SK-N-SH (cell line): Measurements from ENCODE around the gene DGLUCY. TPM values are rescaled to one million over a fixed set of nuclear protein-coding genes. Genes with fewer than 3 reads are reported as not detected.

Experiments used
- CTCF ChIA-PET: fragments of 300-600, 350-600 bp; formaldehyde crosslinking; extraction: SDS; loops from one replicate; lab custom pipeline; 2021; lab: Yijun Ruan, JAX
- POLR2A ChIA-PET: fragments of 350-600 bp; sonication (Branson Sonifier 250); formaldehyde crosslinking; extraction: SDS; loops from one replicate; lab custom pipeline; 2020; ENCODE audit warnings: antibody characterized with exemption, inconsistent platforms; lab: Yijun Ruan, JAX
- DNase-seq: peaks from one replicate; pipeline ENCODE4 v3.0.0; 2012
- H2AFZ ChIP-seq: fragments of 200-600 bp; sonication (generic); 2 replicates; pipeline ENCODE4 v1.8.1; 2016; ENCODE audit warnings: antibody characterized with exemption, mild to moderate bottlenecking, low read depth
- H3F3A ChIP-seq: fragments of 200-600 bp; sonication (generic); replicated peaks from 2 replicates; pipeline ENCODE3; 2016; ENCODE audit warnings: antibody characterized with exemption, mild to moderate bottlenecking; ENCODE audit not compliant: insufficient read depth
- H3K27ac ChIP-seq, 2 experiments: fragments of 200-500 bp in 1 of 2; fragments of 200-600 bp in 1 of 2; sonication (Bioruptor generic) in 1 of 2; sonication (generic), shearing (Covaris generic) in 1 of 2; 2 replicates each; pipeline versions ENCODE4 v1.5.1 to v1.6.1; 2014 to 2016; ENCODE audit warnings: low read depth in 2 of 2, inconsistent platforms in 1 of 2, low read length in 1 of 2, mild to moderate bottlenecking in 1 of 2, mixed read lengths in 1 of 2
- H3K27me3 ChIP-seq: fragments of 200-600 bp; sonication (generic), shearing (Covaris generic); 2 replicates; pipeline ENCODE4 v1.6.1; 2016; ENCODE audit warnings: mixed run types; ENCODE audit not compliant: insufficient read depth
- H3K36me3 ChIP-seq, 2 experiments: fragments of 200-500 bp in 1 of 2; fragments of 200-600 bp in 1 of 2; sonication (Bioruptor generic) in 1 of 2; sonication (generic) in 1 of 2; replicated peaks in 1 of 2; 2 replicates each; pipeline versions ENCODE3 to v1.5.1; 2014 to 2016; ENCODE audit warnings: low read length in 1 of 2, mild to moderate bottlenecking in 1 of 2; ENCODE audit not compliant: insufficient read depth in 2 of 2, control insufficient read depth in 1 of 2
- H3K4me1 ChIP-seq, 2 experiments: fragments of 200-500 bp in 1 of 2; fragments of 200-600 bp in 1 of 2; sonication (Bioruptor generic) in 1 of 2; sonication (generic), shearing (Covaris generic) in 1 of 2; 2 replicates each; pipeline versions ENCODE4 v1.5.1 to v1.6.1; 2014 to 2016; ENCODE audit warnings: low read depth in 1 of 2, low read length in 1 of 2, mixed run types in 1 of 2; ENCODE audit not compliant: insufficient read depth in 2 of 2, control insufficient read depth in 1 of 2
- H3K4me2 ChIP-seq: fragments of 200-600 bp; sonication (generic), shearing (Covaris generic); 2 replicates; pipeline ENCODE4 v1.6.1; 2017; ENCODE audit warnings: mixed run types
- H3K4me3 ChIP-seq, 2 experiments: fragments of 200-500 bp in 1 of 2; fragments of 200-600 bp in 1 of 2; sonication (Bioruptor generic) in 1 of 2; sonication (generic), shearing (Covaris generic) in 1 of 2; 2 replicates each; pipeline versions ENCODE4 v1.5.1 to v1.8.1; 2014 to 2016; ENCODE audit warnings: low read depth in 2 of 2, inconsistent platforms in 1 of 2, low read length in 1 of 2, mild to moderate bottlenecking in 1 of 2, mixed read lengths in 1 of 2, moderate library complexity in 1 of 2
- H3K79me2 ChIP-seq: fragments of 200-600 bp; sonication (generic); 2 replicates; pipeline ENCODE4 v1.8.1; 2017; ENCODE audit warnings: mild to moderate bottlenecking; ENCODE audit not compliant: insufficient read depth
- H3K9ac ChIP-seq: fragments of 200-600 bp; sonication (generic); 2 replicates; pipeline ENCODE4 v1.6.1; 2017; ENCODE audit warnings: mixed run types
- H3K9me2 ChIP-seq: fragments of 200-600 bp; sonication (generic); 2 replicates; pipeline ENCODE4 v1.6.1; 2017; ENCODE audit warnings: mixed run types
- H3K9me3 ChIP-seq: fragments of 200-600 bp; sonication (generic); 2 replicates; pipeline ENCODE4 v1.6.1; 2017; ENCODE audit warnings: mixed run types, mild to moderate bottlenecking, moderate library complexity
- H4K20me1 ChIP-seq: fragments of 200-600 bp; sonication (generic); 2 replicates; pipeline ENCODE4 v1.6.1; 2017; ENCODE audit warnings: mild to moderate bottlenecking, mixed run types; ENCODE audit not compliant: insufficient read depth
- CHD2 ChIP-seq: fragments of 150-350 bp; IDR thresholded peaks from 2 replicates; pipeline ENCODE4 v1.6.1; 2018; ENCODE audit warnings: low read length; ENCODE audit not compliant: partially characterized antibody
- ELF1 ChIP-seq: IDR thresholded peaks from 2 replicates; pipeline ENCODE4 v1.4.0; 2012
- GATA2 ChIP-seq: sonication (generic); formaldehyde crosslinking; IDR thresholded peaks from 2 replicates; pipeline ENCODE4 v1.5.0; 2020; ENCODE audit warnings: mild to moderate bottlenecking, missing genetic modification reagents
- JUND ChIP-seq: IDR thresholded peaks from 2 replicates; pipeline ENCODE4 v1.4.0; 2012
- NFIC ChIP-seq: IDR thresholded peaks from 2 replicates; pipeline ENCODE4 v1.4.0; 2012; ENCODE audit warnings: borderline replicate concordance
- NRF1 ChIP-seq: IDR thresholded peaks from 2 replicates; pipeline ENCODE4 v1.6.1; 2012; ENCODE audit warnings: low read depth, mild to moderate bottlenecking, low read length
- POLR2AphosphoS5 ChIP-seq: IDR thresholded peaks from 2 replicates; pipeline ENCODE4 v1.6.1; 2012; ENCODE audit warnings: low read depth, low read length
- RAD21 ChIP-seq: IDR thresholded peaks from 2 replicates; pipeline ENCODE4 v1.6.1; 2012; ENCODE audit warnings: mild to moderate bottlenecking, low read length
- RFX5 ChIP-seq: IDR thresholded peaks from 2 replicates; pipeline ENCODE4 v1.6.1; 2012; ENCODE audit warnings: mild to moderate bottlenecking, improper control_type of control experiment, low read length
- RXRA ChIP-seq: IDR thresholded peaks from 2 replicates; pipeline ENCODE4 v1.4.0; 2012; ENCODE audit warnings: low read depth, mild to moderate bottlenecking, borderline replicate concordance
- SMC3 ChIP-seq: IDR thresholded peaks from 2 replicates; pipeline ENCODE4 v1.6.1; 2012; ENCODE audit warnings: low read depth, low read length, improper control_type of control experiment
- TAF1 ChIP-seq: IDR thresholded peaks from 2 replicates; pipeline ENCODE4 v1.6.1; 2012; ENCODE audit warnings: low read depth, mild to moderate bottlenecking, low read length, moderate library complexity, borderline replicate concordance
- USF2 ChIP-seq: fragments of 150-350 bp; IDR thresholded peaks from 2 replicates; pipeline ENCODE4 v1.6.1; 2017; ENCODE audit warnings: antibody characterized with exemption, low read length, low read depth, borderline replicate concordance
- WGBS: methylation state at CpG from one replicate; pipeline ENCODE4 v1.1.6; 2017; ENCODE audit warnings: low lambda C conversion rate; 5-methylcytosine and 5-hydroxymethylcytosine counted together
- polyA plus RNA-seq, 3 experiments: library from polyadenylated mRNA; depleted of rRNA; stranded (reverse); fragments of >200 nt; gene quantifications; 2 replicates each; pipeline ENCODE4 v1.2.3, GENCODE V29; 2012
- TF ChIP-seq, protein P1 (sequence below): IDR thresholded peaks from 2 replicates; pipeline ENCODE4 v1.4.0; 2012; ENCODE audit warnings: low read depth, borderline replicate concordance
- TF ChIP-seq, protein P2 (sequence below): IDR thresholded peaks from 2 replicates; pipeline ENCODE4; 2012
- TF ChIP-seq, protein P3 (sequence below): fragments of 150-350 bp; IDR thresholded peaks from 2 replicates; pipeline ENCODE4 v1.6.1; 2016; ENCODE audit warnings: mild to moderate bottlenecking, low read depth, low read length

DGLUCY gene
- polyA plus RNA-seq, 1 of the 3 experiments (the other 2 are of a cell fraction), result 17.2 TPM

- Histone ChIP-seq H3K4me3 (no peak overlapping the region), H3K36me3 (peaks cover 0 to 4% of the 10 kb centered on the region in 2 experiments), H3K9me2 (no peaks in the 10 kb centered on the region), H4K20me1 (no peaks in the 10 kb centered on the region), H3K4me1 (peaks cover 0 to 10% of the 10 kb centered on the region in 2 experiments; a peak in 1 of 4 replicates), H3F3A (no peaks in the 10 kb centered on the region), H3K27me3 (no peaks in the 10 kb centered on the region), H3K27ac (no peak overlapping the region), H2AFZ (no peak overlapping the region), H3K9ac (no peak overlapping the region), H3K4me2 (no peak overlapping the region), H3K79me2 (no peaks in the 10 kb centered on the region), H3K9me3 (no peaks in the 10 kb centered on the region)
- 91% methylated on average over 8 of the region's 8 CpGs for WGBS
- DNase-seq, result no peak
- ChIA-PET CTCF (interaction anchor here (2.2 kb wide), 1 partner anchor 46 kb away, joined by 5 read pairs; no protein-coding TSS in a partner anchor), POLR2A (no interaction called here)
- TF ChIP-seq RAD21 (no peak), USF2 (no peak), POLR2AphosphoS5 (no peak), CHD2 (no peak), NFIC (no peak)
- TF ChIP-seq, protein P1, sequence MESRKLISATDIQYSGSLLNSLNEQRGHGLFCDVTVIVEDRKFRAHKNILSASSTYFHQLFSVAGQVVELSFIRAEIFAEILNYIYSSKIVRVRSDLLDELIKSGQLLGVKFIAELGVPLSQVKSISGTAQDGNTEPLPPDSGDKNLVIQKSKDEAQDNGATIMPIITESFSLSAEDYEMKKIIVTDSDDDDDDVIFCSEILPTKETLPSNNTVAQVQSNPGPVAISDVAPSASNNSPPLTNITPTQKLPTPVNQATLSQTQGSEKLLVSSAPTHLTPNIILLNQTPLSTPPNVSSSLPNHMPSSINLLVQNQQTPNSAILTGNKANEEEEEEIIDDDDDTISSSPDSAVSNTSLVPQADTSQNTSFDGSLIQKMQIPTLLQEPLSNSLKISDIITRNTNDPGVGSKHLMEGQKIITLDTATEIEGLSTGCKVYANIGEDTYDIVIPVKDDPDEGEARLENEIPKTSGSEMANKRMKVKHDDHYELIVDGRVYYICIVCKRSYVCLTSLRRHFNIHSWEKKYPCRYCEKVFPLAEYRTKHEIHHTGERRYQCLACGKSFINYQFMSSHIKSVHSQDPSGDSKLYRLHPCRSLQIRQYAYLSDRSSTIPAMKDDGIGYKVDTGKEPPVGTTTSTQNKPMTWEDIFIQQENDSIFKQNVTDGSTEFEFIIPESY, result no peak
These were observed 13.5 kb downstream of the DGLUCY start for GRCh38 chr14:91127401-91127801.

GRCh38 chr14:91127924-91128323, 14.1 kb downstream of the DGLUCY start:
- no peaks in the 10 kb centered on the region for H3K79me2 ChIP-seq
- H4K20me1 ChIP-seq, result no peaks in the 10 kb centered on the region
- H3K36me3 ChIP-seq, result peaks cover 0 to 4% of the 10 kb centered on the region in 2 experiments
- H3K27me3 ChIP-seq, result no peaks in the 10 kb centered on the region
- no peak for DNase-seq
- CTCF ChIA-PET, result interaction anchor here (2.2 kb wide), 1 partner anchor 45 kb away, joined by 5 read pairs; no protein-coding TSS in a partner anchor
- peaks cover 0 to 7% of the 10 kb centered on the region in 2 experiments; a peak in 1 of 4 replicates for H3K4me1 ChIP-seq
- H3K4me2 ChIP-seq, result no peak overlapping the region
- no peak overlapping the region for H2AFZ ChIP-seq
- POLR2A ChIA-PET, result no interaction called here
- no peak overlapping the region for H3K4me3 ChIP-seq
- no peaks in the 10 kb centered on the region for H3K9me2 ChIP-seq
- H3F3A ChIP-seq, result no peaks in the 10 kb centered on the region
- no peak overlapping the region for H3K27ac ChIP-seq
- H3K9ac ChIP-seq, result no peak overlapping the region
- no peaks in the 10 kb centered on the region for H3K9me3 ChIP-seq
- WGBS, result 95% methylated on average over 4 of the region's 4 CpGs
- TF ChIP-seq NRF1, result no peak
- TF ChIP-seq, protein P1, result no peak
- TF ChIP-seq, protein P2, sequence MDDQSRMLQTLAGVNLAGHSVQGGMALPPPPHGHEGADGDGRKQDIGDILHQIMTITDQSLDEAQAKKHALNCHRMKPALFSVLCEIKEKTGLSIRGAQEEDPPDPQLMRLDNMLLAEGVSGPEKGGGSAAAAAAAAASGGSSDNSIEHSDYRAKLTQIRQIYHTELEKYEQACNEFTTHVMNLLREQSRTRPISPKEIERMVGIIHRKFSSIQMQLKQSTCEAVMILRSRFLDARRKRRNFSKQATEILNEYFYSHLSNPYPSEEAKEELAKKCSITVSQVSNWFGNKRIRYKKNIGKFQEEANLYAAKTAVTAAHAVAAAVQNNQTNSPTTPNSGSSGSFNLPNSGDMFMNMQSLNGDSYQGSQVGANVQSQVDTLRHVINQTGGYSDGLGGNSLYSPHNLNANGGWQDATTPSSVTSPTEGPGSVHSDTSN, result no peak
- TF ChIP-seq TAF1, result no peak
- no peak for TF ChIP-seq RXRA
- TF ChIP-seq, protein P3, sequence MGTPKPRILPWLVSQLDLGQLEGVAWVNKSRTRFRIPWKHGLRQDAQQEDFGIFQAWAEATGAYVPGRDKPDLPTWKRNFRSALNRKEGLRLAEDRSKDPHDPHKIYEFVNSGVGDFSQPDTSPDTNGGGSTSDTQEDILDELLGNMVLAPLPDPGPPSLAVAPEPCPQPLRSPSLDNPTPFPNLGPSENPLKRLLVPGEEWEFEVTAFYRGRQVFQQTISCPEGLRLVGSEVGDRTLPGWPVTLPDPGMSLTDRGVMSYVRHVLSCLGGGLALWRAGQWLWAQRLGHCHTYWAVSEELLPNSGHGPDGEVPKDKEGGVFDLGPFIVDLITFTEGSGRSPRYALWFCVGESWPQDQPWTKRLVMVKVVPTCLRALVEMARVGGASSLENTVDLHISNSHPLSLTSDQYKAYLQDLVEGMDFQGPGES, result no peak
- no peak for TF ChIP-seq RFX5
- TF ChIP-seq GATA2 (CRISPR knock-in tag), result no peak
- TF ChIP-seq JUND, result no peak
- TF ChIP-seq POLR2AphosphoS5, result no peak
- no peak for TF ChIP-seq ELF1
- TF ChIP-seq SMC3, result no peak
